GM18499 (cell line): ENCODE measurements around the gene RASGRF2.
"Not testable (repeated sequence)": the region's sequence is repeated elsewhere in the genome, so short reads cannot be mapped to it uniquely, and the experiment has no call there.

ENCODE experiments used
- ATAC-seq: cut with Tn5 transposase; IDR thresholded peaks from one replicate; pipeline ENCODE4 v1.9.1; 2021; ENCODE audit warnings: moderate number of reproducible peaks; ENCODE audit not compliant: insufficient read depth, unreplicated experiment

Gene RASGRF2

DNA sequence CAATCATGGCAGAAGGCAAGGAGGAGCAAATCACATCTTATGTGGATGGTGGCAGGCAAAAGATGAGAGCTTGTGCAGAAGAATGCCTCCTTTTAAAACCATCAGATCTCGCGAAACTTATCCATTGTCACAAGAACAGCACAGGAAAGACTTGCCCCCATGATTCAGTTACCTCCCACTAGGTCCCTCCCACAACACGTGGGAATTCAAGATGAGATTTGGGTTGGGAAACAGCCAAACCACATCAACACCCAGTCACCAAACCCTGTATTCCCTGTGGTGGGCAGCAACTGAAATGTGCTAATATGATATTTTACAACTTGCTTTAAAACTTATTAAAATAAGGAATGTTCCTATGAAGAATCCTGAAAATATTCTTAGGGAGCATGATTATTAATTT is 54.2 kb downstream of the RASGRF2 start:
- ATAC-seq = no peak

DNA sequence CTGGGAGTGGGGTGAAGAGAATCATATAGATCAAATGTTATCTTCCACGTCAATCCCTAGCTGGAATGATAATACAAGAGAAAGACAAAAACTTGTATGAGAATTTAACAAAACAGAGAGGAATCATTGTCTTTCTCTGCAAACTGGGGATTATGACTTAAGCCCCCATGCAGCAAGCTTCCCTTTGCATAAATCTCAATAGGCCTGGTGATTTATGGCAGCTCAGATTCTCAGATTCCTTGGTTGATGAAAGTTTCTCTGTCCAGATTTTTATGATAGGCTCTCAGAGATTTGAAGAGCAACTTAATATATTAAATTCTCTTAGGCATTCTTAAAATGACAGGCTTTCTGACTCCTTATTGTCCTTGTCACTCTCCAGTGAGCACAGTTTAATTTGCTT is 56.0 kb downstream of the RASGRF2 start:
- no peak for ATAC-seq

DNA sequence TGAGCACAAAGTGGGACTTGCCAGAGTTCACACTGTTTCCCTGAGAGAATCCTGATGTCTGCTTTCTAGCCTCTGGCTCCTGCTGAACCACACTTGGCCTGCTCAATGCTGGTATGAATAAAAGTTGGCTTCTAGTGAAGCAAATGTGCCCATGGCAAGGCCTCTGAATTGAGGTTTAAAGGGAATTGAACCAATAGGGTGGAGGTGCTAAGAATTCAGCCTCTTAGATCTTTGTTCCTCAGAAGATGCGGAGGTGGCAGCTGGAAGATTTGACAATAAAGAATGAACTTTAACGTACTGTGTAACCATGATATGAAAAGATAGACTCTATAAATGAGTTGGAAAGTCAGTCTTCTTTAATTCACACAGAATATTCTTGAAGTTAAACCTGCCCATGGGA is 57.2 kb downstream of the RASGRF2 start:
- ATAC-seq = no peak

DNA sequence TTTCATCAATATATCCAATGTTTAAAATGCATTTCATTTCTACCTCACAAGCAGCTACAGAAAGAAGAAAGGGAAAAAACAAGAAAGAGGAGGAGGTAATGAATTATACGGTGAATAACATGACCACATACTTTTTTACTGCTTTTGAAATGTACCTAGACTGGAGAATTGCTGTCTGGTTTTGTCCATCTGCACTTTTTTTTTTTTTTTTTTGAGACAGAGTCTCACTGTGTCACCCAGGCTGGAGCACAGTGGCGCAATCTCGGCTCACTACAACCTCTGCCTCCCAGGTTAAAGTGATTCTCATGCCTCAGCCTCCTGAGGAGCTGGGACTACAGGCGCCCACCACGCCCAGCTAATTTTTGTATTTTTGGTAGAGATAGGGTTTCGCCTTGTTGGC is 58.4 kb downstream of the RASGRF2 start:
- not testable (repeated sequence) for ATAC-seq

DNA sequence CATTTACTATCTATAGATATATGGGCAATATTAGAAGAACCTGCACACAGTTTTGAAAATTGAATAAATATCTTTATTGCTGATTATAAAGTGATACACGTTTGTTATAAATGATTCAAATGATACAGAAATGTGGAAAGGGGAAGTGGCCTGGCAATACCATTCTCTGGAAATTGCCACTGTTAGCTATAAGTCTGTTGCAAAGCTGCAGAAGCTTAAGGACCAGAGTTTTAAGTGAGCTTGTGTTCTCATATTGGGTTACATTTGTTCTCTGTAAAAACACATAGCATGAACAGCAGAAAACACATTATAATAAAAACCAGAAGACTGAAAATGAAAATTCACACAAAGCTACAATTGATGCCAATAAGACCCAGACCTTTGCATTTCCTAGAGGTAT is 59.6 kb downstream of the RASGRF2 start:
- ATAC-seq = no peak

DNA sequence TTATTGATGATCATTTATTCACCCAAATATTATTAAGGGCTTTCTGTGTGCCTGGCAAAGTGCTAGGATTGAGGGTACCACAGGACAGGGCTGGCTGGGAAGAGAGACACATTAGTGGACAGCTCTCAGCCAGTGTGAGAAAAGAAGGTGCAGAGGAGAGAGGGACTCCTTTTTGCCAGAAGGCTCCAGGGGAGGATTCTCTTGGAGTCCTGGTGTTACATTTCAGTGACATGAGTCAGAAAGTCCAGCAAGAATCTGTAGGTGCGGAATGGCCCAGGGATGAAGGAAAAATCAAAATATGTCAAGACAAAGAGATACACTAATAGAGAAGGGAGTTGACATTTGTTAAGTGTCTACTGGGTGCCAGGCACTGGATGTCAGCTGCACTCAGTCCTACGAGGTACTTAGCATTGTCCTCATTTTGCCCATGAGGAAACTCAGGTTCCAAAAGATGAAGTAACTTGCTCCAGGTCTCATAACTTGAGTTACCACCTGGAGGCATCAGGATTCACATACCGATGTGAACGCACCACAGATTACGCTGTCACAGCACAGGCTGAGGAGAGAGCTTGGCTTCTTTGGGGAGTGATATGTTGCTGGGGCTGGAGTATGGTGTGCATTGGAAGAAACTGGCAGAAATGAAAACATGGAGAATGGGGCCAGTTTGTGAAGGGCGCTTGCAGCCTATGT is 60.5 kb downstream of the RASGRF2 start:
- ATAC-seq = no peak

DNA sequence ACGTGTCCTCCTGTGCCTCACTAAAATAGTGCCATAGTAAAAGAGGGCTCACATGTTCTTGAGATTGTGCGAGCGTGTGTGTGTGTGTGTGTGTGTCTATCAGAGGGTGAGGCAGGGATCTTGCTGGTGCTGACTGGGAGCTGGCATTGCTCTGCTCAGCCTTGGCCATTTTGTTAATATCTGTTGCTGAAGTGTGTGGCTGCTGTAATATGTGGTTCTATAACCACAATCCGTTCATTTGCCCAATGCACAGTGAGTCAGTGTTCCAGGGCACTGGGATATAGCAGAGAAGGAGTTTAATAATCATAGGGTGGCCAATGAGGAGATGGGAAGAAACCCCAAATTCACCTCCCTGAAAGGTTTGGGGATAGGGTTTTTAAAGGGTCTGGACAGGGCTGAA is 61.3 kb downstream of the RASGRF2 start:
- ATAC-seq = no peak

DNA sequence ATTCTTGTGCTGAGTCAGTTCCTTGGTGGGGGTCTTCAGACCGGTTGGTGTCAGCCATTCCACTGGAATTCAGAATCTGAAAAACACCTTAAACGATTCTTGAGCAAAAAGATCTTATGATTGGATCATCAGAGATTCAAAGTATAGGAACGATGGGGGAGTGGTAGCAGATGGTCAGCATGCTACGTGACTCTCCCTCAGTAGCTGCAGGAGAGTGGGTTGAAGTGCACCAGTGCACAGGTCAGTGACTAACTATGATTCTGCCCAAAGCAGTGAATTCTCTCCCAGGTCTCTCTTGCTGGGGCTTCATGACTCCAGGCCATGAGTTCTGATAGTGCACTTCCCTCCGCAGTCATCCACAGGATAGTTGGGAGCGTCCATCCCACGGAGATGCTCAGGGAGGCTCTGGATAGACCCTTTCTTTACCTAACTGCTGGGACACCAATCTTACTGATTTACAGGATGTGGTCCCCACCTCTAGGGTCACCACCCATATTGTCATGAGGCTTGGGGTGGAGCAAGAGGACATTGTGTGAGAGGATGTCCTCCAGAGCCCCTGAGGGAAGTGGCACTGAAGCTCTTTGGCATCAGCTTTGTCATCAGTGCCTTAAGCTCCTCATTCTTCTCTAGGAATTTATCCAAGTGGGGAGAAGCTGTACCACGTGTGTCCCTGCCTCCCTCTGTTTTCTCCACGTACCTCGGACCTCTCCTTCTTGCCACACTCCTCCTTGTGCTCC is 62.0 kb downstream of the RASGRF2 start:
- no peak for ATAC-seq

DNA sequence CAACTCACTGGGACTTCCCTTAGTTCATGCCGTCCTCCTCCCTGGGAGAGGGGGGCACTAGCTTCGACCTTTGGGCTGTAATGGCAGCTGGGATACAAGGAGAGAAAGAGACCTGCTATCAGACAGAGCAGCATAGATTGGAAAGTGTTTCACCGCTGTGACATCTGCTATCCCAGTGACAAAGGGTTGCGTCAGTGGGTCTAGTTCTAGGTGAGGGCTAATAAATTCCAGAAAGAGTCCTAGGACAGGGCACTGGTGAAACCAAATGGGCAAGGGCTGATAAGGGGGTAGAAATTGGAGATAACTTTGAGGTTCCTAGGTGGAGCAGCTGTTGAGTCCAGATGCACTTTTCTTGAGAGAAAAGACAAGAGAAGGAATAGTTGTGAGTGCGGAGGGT is 62.5 kb downstream of the RASGRF2 start:
- no peak for ATAC-seq

DNA sequence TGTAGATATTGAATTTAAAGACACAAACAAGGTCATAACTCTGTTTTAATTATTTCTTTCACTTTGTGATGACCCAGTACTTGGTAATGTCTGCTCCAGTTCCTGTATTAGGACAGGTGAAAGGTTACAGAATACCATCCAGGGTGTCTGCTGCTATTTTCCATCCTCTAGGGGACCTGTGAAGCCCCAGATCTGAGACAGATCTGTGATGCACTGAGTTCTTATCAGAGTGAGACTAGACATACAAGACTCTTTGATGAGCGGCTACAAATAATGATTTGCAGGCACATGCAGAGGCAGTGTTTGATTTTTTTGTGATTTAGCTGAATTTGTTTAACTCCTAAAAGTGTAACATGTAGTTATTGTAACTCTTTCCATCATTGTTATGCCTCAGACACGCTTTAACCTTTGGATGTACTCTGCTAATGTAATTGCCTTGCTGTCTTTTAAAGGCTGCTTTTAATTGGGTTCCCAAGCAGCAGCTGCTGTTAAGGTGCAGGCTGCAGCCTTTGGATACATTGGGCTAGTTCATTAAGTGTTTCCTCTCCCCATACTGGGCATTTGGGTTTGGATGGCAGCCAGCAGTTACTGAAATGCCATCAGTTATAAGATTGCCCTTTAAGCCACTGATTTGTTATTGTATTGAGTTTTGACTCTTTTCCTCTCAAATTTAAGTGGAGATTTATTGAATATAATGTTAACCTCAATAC is 63.3 kb downstream of the RASGRF2 start:
- ATAC-seq = no peak

DNA sequence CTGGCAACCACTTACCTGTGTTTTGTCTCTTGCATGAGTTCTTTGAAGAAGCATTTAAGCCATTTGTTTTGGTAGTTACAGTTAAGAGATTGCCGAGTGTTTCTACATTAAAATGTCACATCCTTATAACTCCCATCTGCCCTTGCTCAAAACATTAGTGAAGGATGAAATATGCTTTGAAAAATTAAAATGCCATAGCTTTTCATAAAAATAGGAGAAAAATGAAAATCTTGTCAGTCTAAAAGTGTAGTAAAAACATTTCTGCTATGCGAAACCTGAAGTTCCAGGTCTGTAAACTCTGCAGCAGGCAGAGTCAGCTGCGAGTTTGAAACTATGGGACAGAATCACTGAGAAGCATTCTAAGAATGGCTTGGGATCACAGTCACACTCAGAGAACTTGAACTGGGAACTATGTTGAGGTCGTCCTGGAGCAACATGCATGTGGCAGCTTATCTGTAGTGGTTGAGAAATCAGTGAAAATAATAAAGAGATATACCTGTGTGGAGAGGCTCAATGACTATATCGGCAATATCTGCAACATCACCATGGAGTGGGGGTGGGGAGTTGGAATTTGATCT is 67.4 kb downstream of the RASGRF2 start:
- ATAC-seq = no peak

DNA sequence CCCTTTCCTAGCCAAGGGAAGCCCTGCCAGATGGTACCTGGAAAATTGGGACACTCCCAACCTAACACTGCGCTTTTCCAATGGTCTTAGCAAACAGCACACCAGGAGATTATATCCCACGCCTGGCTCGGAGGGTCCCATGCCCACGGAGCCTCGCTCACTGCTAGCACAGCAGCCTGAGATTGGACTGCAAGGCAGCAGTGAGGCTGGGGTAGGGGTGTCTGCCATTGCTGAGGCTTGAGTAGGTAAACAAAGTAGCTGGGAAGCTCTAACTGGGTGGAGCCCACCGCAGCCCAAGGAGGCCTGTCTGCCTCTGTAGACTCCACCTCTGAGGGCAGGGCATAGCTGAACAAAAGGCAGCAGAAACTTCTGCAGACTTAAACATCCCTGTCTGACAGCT is 68.7 kb downstream of the RASGRF2 start:
- not testable (repeated sequence) for ATAC-seq

DNA sequence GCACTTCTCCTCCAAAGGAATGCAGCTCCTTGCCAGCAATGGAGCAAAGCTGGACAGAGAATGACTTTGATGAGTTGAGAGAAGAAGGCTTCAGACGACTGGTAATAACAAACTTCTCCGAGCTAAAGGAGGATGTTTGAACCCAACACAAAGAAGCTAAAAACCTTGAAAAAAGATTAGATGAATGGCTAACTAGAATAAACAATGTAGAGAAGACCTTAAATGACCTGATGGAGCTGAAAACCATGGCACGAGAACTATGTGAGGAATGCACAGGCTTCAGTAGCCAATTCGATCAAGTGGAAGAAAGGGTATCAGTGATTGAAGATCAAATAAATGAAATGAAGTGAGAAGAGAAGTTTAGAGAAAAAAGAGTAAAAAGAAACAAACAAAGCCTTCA is 69.6 kb downstream of the RASGRF2 start:
- ATAC-seq = not testable (repeated sequence)

DNA sequence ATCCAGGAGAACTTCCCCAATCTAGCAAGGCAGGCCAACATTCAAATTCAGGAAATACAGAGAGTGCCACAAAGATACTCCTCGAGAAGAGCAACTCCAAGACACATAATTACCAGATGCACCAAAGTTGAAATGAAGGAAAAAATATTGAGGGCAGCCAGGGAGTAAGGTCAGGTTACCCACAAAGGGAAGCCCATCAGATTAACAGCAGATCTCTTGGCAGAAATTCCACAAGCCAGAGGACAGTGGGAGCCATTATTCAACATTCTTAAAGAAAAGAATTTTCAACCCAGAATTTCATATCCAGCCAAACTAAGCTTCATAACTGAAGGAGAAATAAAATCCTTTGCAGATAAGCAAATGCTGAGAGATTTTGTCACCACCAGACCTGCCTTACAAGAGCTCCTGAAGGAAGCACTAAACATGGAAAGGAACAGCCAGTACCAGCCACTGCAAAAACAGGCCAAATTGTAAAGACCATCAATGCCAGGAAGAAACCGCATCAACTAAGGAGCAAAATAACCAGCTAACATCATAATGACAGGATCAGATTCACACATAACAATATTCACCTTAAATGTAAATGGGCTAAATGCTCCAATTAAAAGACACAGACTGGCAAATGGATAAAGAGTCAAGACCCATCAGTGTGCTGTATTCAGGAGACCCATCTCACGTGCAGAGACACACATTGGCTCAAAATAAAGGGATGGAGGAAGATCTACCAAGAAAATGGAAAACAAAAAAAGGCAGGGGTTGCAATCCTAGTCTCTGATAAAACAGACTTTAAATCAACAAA is 70.3 kb downstream of the RASGRF2 start:
- ATAC-seq = not testable (repeated sequence)

DNA sequence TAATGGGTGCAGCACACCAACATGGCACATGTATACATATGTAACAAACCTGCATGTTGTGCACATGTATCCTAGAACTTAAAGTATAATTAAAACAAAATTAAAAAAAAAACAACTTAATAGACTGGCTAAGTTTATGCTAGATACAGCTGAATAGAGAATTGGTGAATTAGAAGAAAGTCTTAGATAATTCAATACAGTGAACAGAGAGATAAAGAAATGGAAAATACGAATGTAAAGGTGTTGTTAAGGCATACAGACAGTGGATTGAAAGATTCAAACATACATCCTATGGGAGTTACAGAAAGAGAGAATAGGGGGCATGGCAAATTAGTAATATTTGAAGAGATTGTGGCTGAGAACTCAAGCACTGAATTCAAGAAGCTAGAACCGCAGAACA is 75.4 kb downstream of the RASGRF2 start:
- ATAC-seq = no peak

DNA sequence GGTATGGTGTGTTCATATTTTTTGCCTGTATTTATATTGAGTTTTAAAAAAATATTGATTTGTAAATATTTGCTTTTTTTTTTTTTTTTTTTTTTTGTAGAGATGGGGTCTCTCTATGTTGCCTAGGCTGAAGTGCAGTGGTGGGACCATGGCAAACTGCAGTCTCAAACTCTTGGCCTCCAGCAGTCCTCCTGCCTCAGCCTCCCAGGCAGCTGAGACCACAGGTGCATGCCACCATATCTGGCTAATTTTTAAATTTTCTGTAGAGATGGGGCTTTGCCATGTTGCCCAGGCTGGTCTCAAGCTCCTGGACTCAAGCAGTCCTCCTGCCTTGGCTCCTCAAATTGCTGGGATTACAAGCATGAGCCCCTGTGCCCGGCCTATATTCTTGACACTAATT is 78.3 kb downstream of the RASGRF2 start:
- ATAC-seq = no peak

DNA sequence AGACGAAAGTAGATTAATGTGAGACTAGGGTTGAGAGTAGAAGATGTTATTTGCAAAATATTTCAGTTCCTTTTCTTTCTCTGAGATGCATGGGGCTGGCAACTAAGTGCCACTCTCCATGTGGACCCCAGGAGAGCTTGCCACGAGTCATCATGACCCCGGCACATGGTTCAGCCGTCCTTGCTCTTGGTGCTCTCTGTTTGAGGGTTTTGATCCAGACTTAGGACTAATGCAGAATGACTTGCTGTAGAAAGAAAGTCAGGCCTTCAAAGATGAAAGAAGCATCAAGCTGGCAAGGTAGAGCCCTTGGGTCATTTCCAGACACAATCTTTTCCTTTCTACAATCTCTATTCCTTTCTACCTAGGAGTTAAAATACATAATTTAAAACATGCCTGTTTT is 84.7 kb downstream of the RASGRF2 start:
- no peak for ATAC-seq

DNA sequence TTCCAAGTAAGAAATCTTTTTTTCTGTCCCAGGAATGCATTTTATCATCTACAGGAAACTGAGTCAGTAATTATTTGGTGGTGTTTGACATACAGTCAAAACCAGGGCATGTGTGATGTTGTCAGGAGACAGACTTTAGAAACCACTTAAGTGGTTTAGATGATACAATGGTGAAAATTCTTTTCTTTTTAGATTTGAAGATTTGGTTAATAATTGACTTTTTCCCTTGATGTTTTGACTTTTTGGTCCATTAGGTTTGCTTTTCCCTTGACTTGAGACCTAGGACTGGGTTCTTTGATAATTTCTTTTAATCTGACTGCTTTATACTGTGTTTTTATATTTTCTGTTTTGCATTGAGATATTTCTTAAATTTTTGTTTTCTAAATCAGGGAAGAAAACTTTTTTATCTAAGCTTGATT is 85.2 kb downstream of the RASGRF2 start:
- ATAC-seq = no peak

DNA sequence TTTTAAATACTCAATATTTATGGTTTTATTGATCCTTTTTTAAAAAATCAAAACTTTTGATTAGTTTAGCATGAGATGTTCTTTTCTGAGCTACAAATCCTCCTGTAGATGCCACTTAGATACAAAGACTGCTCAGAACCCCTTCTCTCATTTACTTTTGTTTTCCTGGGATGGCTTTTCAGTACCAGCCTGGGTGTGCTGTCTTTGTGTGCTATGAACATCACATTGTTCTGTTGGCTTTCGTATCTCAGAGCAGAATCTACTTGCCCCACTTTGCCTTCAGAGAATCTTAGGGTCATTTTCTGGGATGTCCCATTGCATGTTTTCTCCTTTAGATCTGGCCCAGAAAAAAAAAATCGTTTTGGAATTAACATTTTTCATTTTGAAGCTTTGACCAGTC is 85.9 kb downstream of the RASGRF2 start:
- ATAC-seq = no peak

DNA sequence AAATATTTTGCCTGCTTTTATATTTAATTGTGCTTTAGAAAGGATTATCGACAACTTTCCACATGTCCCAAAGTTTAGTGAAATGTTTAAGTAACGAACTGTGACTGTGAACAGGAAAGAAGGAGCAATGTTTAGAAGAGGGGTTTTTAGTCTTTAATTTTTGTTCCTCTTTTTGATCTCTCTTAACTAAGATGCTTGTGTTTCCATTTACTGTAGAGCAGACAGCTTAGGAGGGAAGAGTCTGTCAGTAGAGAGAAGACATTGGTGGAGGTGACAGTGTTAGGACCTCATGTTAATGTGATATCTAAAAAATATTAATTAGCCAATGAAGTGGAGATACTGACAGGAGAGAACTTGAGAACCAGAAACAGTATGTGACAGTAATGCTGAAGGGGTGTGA is 92.2 kb downstream of the RASGRF2 start:
- no peak for ATAC-seq
